Fibroblast of mammary gland (primary cell): Measurements from ENCODE around the gene RGS17.
A peak's percentile ranks its signal among the peaks of the same experiment; 100 is the strongest.

ENCODE experiments used
- DNase-seq: peaks from one replicate; pipeline ENCODE4 v3.0.0-alpha.2; 2010; ENCODE audit warnings: low read depth
- H3K4me3 ChIP-seq: 2 replicates; pipeline ENCODE4 v1.5.1; 2011; ENCODE audit warnings: low read depth, mild to moderate bottlenecking, low read length, moderate library complexity; ENCODE audit not compliant: control insufficient read depth
- TF ChIP-seq, protein P1 (sequence below): conservative IDR thresholded peaks from 2 replicates; pipeline ENCODE4 v1.5.1; 2011; ENCODE audit warnings: low read depth, low read length, inconsistent platforms; ENCODE audit not compliant: control insufficient read depth, insufficient read depth

RGS17 gene

DNA sequence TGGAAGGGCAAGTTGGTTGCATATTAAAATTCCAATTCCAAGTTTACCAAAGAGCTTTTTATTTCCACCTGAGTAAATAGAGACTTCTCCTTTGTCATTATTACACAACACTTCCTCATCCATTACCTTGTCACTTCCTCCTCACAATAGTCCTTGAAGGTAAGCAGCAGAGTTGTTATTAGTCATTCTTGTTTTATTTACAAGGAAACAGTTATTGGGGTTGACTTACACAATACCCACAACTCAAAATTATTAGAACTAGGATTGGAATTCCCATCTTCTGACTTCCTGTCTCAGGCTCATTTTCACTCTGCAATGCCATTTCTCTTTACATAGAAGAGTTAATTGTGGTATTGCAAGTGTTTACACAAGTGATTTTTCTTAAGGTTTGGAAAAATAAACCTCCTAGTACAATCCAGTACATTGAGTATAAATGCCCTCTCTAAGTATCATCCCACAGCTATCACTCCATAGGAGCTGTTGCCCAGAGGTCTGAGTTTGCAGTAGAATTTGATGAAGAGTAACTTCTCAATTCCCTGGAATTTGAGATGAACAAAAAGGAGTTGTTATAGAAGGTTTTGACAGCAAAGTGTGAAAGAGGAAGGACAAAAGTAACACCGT, 99.6 kb downstream of the RGS17 start:
- peak; percentile 27 for DNase-seq
- TF ChIP-seq, protein P1, sequence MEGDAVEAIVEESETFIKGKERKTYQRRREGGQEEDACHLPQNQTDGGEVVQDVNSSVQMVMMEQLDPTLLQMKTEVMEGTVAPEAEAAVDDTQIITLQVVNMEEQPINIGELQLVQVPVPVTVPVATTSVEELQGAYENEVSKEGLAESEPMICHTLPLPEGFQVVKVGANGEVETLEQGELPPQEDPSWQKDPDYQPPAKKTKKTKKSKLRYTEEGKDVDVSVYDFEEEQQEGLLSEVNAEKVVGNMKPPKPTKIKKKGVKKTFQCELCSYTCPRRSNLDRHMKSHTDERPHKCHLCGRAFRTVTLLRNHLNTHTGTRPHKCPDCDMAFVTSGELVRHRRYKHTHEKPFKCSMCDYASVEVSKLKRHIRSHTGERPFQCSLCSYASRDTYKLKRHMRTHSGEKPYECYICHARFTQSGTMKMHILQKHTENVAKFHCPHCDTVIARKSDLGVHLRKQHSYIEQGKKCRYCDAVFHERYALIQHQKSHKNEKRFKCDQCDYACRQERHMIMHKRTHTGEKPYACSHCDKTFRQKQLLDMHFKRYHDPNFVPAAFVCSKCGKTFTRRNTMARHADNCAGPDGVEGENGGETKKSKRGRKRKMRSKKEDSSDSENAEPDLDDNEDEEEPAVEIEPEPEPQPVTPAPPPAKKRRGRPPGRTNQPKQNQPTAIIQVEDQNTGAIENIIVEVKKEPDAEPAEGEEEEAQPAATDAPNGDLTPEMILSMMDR, result no peak
- no peak overlapping the region for H3K4me3 ChIP-seq

DNA sequence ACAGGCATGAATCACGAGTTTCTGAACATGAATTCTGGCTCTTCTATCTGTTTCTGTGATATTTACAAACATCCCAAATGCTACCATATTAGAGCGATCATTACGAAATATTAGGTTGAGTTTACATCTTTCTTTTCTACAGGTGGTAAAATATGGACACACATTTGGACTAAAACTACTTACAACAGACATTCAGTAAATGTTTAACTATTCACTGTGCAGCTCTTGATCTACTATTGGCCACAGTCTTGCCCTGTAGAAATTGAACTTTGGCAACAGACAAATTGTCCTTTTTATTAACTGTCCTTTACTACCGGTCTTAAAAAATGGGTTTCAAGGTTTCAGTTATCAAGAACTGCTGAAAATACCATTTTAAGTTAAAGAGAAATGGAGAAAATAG, 102.1 kb downstream of the RGS17 start:
- no peak overlapping the region for H3K4me3 ChIP-seq
- no peak for DNase-seq
- TF ChIP-seq, protein P1, result no peak

DNA sequence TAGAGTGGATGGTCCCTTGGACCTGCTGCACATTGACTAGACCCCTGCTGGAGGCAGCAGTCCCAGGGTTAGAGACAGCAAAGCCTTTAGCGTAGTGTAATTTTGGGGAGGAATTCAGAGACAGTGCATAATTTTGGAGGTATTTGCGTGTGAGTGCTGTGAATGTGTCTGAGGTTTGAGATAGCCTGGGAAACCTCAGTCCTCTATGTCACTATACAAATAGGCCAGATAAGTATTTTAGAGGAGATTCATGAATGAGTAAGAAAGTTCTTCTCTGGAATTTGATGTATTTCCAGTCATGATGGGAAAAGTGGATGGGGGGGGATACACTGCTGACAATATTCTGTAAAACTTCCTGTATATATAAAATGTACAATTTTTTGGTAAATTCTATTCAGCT, 102.8 kb downstream of the RGS17 start:
- H3K4me3 ChIP-seq, result no peak overlapping the region
- no peak for DNase-seq
- TF ChIP-seq, protein P1, result no peak

DNA sequence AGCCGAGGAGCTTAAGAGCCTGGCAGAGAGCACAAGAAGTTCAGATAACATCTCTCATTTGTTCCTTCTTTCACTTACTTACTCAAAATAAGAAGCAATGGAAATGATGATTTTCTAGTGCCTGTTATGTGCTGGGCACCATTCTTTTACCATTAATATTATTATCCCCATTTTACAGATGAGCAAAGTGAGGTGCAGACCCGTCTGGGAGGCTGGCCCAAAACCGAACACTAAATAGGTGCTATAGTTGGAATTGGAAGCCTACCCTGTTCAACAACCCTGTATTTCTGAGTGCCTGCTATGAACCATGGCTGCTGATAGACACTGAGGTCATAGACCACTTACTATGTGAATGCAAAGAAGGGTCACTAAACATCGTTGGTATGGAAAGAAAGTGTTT, 103.6 kb downstream of the RGS17 start:
- DNase-seq, result no peak
- TF ChIP-seq, protein P1, result no peak
- H3K4me3 ChIP-seq, result no peak overlapping the region

DNA sequence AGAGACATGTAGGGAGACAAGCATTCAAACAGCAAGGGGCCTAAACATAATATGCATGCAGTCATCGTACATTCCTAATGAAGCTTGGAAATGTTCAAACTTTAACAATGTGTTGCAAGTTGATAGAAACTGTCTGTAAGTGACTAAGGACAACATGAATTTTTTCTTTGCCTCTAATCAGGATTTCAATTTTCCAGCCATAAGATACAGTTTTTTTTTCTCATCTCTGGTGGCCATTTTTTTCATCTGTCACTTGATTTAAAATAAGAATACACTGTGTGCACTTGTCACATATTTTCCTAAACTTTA, 106.4 kb downstream of the RGS17 start:
- DNase-seq, result no peak
- H3K4me3 ChIP-seq, result no peak overlapping the region
- TF ChIP-seq, protein P1, result no peak

DNA sequence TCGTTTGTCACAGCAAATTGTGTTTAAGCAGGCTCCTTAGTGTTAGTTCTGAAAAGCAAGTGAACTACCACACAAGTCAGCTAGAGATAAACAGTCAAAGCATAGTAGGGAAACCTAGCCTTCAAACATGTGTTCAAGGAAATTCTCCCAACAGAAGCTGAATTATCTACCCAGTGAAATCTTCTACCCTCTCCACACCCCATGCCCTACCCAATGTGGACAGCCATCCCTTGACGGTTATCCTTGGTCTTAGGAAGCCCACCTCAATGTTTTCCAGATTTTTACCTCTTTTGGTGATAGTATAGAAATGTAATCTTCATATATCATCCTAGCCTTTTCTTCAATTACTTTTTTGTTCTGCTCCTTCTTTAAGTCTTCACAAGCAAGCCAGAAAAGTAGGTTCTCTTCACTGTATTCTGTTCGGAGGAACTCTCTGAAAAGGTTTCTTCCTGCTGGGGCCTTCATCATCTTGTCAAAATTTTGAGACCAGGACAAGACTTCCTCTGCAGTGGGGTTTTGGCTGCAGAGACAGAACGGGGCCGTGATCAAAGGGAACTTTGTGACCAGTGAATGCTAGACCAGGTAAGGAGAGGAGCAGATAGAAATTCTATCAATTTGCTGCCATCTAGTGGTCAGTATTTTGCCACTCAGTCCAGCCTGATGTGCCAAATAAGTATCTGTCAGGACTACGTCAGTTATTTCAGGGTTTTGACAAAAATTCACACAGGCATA, 106.9 kb downstream of the RGS17 start:
- no peak overlapping the region for H3K4me3 ChIP-seq
- peak; percentile 68 for DNase-seq
- TF ChIP-seq, protein P1, result peak; percentile 74
